GM18505 (cell line): ENCODE results near the gene WBP1.
A peak's percentile ranks its signal among the peaks of the same experiment; 100 is the strongest.

Experiments used
- ATAC-seq: cut with Tn5 transposase; IDR thresholded peaks from one replicate; pipeline ENCODE4 v1.9.1; 2021; ENCODE audit not compliant: unreplicated experiment
- POLR2A ChIP-seq: IDR thresholded peaks from 4 replicates; pipeline ENCODE4 v1.6.1; 2011; ENCODE audit warnings: borderline replicate concordance; ENCODE audit not compliant: insufficient read depth, insufficient read length; ENCODE audit errors: extremely low read depth

WBP1 gene

GRCh38 chr2:74491648-74492544 lies 33.7 kb downstream of the WBP1 start:
- no peak for ATAC-seq
- no peak for TF ChIP-seq POLR2A

GRCh38 chr2:74493546-74493945 lies 35.3 kb downstream of the WBP1 start:
- ATAC-seq: no peak
- TF ChIP-seq POLR2A: no peak

- no peak for ATAC-seq
- no peak for TF ChIP-seq POLR2A
Measured at GRCh38 chr2:74495440-74495839, 37.2 kb downstream of the WBP1 start.

- TF ChIP-seq POLR2A: no peak
- ATAC-seq: no peak
Measured at GRCh38 chr2:74496997-74497776, 38.9 kb downstream of the WBP1 start.

GRCh38 chr2:74497777-74498499 lies 39.7 kb downstream of the WBP1 start:
- no peak for ATAC-seq
- TF ChIP-seq POLR2A: peak; percentile 49

GRCh38 chr2:74498500-74499266 lies 40.4 kb downstream of the WBP1 start:
- TF ChIP-seq POLR2A: no peak
- ATAC-seq: no peak

GRCh38 chr2:74499267-74499939 lies 41.2 kb downstream of the WBP1 start, which contains the start of gene LBX2:
LBX2 (minus strand) TSS chr2:74499603; CDS start chr2:74499537, 66 bp downstream.
- no peak for ATAC-seq
- no peak for TF ChIP-seq POLR2A

- no peak for TF ChIP-seq POLR2A
- ATAC-seq: no peak
Measured at GRCh38 chr2:74499940-74500577, 41.8 kb downstream of the WBP1 start.

GRCh38 chr2:74500578-74500946 lies 42.3 kb downstream of the WBP1 start:
- no peak for ATAC-seq

GRCh38 chr2:74501335-74502071 lies 43.3 kb downstream of the WBP1 start:
- no peak for ATAC-seq
- no peak for TF ChIP-seq POLR2A

More at GRCh38 chr2:74500578-74500946, 42.3 kb downstream of the WBP1 start:
- TF ChIP-seq POLR2A: no peak

- ATAC-seq: no peak
- TF ChIP-seq POLR2A: no peak
Measured at GRCh38 chr2:74502147-74502719, 44.0 kb downstream of the WBP1 start.
